Midbrain (tissue), 1 donor: Measurements from ENCODE around the gene HMGXB3.
"Not testable (repeated sequence)": the region's sequence is repeated elsewhere in the genome, so short reads cannot be mapped to it uniquely, and the experiment has no call there.

Experiments
- DNase-seq: peaks from one replicate; lab custom pipeline; 2025; lab: John Stamatoyannopoulos, UW

The HMGXB3 gene

DNA sequence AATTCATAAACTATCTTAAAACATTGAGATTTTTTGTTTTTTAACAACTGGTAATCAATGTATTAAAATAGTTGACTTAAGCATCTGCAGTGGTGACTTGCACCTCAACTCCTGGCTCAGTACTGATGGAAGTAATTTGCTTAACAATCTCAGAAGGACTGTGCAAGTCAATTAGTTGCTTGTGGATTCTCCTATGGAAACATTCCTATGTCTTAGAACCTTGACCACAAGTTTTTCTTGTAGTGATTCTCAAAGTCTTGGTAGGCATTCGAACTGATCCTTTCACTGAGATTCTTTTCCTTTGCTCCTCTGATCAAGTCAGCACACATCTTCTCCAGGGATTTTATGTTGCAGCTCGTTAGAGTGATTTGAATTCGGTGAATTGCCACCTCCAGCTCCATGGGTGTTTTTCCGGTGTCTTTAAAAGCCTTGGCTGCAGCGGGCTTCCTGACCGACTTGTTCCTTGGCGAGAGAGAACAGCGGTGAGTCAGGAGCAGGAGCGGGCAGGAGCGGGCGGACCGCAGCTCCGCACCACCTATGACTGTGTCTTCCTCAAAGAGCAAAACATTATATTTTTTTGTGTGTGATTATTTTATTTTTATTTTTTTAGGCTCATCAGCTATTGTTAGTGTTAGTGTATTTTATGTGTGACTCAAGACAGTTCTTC, 21.1 kb downstream of the HMGXB3 start:
- DNase-seq: no peak

DNA sequence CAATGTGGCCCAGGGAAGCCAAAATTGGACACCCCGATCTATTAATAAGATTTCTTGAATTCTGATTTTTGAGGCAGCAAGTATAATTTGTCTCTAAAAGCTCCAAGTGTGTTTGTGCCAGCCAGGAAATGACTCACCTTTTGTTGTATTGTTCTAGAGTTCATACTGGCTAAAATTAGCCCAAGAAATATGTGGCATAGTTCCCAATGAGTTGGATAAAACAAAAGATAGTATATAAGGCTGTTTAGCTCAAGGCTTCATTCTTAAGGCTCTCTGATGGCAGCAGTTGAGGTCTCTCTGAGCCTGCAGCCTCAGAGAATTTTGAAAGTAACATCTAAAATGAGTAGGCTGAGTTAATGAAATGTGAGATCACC, 21.6 kb downstream of the HMGXB3 start:
- DNase-seq: no peak

DNA sequence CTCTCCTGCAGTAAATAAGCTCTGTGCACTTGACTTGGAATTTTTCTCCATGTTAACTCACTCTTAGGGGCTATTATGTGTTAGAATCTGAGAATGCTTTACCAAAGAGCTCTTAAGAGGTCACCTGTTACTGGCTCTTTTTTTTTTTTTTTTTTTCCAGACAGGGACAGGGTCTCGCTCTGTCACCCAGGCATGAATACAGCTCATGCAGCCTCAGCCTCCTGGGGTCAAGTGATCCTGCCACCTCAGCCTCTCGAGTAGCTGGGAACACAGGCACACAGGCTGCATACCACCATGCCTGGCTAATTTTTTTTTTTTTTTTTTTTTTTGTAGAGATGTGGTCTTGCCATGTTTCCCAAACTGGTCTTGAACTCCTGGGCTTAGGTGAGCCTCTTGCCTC, 22.1 kb downstream of the HMGXB3 start:
- DNase-seq: no peak

DNA sequence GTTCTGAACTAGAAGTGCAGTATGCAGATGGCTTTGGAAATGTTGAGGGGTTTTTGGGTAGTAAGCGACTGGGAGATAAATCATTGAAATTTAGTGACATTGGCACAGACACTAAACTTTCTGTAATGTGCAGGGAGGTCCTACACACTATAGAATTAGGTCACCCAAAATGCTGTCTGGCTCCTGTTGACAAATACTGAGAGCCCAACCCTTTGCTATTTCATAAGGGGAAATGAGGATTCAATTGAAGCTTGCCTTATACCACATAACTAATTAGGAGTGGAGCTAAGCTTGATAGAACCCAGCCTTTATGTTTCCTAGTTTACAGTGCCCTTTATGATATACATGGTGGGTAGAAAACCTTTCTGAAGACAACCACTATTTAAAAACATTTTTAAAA, 22.6 kb downstream of the HMGXB3 start:
- DNase-seq: no peak

DNA sequence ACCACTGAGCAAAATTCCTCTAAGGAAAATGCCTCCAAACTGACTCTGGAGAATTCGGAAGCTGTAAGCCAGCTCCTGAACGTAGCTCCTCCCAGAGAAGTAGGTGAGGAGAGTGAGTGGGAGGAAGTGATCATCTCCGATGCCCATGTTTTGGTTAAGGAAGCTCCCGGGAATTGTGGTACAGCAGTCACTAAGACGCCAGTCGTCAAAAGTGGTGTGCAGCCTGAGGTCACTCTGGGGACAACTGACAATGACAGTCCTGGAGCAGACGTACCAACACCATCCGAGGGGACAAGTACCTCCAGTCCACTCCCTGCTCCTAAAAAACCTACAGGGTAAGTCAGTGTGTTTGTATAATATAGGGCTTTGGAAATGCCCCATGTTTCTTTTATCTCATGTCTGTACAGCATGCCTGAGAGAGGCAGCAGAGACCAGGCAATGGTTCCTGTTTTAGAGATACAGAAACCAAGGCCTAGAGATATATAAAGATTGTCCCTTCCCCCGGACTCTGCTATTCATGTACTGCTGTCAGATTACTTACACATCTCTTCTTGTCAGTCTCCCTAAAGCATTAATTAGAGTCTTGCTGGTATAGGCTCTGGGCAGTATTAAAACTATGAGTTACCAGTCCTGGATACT, 23.9 kb downstream of the HMGXB3 start:
- no peak for DNase-seq

DNA sequence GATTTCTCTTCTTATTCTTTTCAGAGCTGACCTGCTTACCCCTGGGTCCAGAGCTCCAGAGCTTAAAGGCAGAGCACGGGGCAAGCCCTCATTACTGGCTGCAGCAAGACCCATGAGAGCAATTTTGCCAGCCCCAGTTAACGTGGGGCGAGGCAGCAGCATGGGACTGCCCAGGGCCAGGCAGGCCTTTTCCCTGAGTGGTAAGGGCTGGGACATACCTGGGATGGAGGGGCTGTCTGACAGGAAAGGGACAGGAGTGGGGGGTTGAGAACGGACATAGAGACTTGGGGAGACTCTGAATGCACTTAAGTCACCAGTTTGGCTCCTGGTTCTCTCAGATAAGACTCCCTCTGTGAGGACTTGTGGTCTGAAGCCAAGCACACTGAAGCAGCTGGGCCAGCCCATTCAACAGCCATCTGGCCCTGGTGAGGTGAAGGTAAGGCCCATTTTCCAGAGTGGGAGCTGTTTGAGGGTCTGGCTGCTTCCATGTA, 26.2 kb downstream of the HMGXB3 start:
- no peak for DNase-seq

DNA sequence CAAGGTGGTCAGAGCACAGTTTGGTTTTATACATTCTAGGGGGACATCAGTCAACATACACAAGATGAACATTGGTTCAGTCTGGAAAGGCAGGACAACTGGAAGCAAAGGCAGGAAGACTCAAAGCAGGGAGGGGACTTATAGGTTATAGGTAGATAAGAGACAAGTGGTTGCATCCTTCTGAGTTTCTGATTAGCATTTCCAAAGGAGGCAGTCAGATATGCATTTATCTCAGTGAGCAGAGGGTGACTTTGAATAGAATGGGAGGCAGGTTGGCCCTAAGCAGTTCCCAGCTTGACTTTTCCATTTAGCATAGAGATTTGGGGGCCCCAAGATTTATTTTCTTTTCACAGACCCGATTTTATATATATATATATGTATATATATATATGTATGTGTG, 27.5 kb downstream of the HMGXB3 start:
- DNase-seq: not testable (repeated sequence)

DNA sequence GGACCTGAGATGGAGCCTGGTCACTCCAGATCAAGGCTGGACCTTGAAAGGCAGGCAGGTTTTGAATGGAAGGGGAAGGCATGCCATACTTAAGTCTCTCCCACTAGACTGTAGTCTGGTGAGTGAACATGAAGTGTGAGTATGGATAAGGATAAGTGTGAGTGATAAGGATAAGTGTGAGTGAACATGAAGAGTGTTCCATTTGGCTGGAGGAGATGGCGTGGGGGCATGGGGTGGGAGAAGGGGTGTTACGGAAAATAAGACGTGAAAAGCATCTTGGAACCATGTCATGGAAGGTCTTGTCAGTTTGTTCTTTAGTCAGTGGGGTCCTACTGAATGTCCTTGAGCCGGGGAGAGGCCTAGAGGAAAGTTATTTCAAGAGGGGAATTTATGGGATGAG, 32.8 kb downstream of the HMGXB3 start:
- DNase-seq: no peak

DNA sequence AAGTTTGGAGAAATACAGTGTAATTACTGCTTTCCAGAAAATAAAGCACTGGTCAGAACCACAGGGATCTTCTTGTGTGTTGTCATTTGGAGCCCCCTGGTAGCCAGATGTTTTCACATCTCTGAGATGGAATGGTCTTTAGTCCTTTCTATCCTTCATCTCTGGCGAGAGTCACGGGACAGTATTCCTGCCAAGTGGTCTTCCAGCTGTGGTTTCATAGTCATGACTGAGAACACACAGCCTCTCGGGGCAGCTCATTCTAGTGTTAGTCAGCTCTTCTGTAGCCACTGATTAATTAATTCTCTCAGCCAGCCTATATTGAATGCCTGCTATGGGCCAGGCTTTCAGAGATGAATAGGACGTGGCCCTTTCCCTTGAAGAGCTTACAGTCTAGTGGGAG, 34.1 kb downstream of the HMGXB3 start:
- DNase-seq: no peak

DNA sequence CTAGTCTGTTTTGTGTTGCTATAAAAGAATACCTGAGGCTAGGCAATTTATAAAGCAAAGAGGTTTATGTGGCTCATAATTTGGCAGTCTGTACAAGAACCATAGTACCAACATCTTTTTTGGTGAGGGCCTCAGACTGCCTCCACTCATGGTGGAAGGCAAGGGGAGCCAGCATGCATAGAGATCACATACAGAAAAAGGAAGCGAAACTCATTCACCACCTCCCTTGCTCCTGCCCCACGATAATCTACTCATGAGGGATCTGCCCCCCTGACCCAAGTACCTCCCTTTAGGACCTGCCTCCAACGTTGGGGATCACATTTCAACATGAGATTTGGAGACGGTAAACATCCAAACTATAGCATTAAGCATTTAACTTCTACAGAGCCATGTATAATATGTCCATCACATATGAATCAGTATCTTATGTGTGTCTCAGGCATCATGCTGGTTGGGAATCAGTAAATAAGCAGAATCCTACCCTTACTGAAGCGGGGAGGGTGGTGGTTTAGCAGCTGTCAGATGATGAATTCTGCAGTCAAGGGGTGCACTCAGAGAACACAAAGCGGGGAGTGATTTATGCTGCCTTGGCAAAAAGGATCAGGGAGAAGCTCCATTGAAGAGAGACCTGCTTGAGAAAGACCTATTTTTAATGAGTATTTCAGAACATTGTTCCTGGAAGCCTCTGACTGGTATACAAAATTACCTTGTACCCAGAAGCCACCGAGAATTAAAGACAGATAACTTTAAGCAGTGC, 34.8 kb downstream of the HMGXB3 start:
- DNase-seq: no peak

DNA sequence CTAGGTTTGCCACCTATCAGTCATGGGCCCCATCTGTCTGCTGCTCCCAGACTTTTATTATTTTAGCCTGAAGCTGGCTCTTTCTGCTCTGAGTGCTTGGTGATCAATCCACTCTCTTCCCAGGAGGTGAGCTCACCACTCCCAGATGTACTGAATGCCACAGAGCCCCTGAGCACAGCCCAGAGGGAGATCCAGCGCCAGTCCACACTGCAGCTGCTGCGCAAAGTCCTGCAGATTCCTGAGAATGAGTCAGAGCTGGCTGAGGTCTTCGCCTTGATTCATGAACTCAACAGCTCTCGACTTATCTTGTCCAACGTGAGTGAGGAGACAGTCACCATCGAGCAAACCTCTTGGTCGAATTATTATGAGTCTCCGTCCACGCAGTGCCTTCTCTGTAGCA, 36.0 kb downstream of the HMGXB3 start:
- DNase-seq: no peak

DNA sequence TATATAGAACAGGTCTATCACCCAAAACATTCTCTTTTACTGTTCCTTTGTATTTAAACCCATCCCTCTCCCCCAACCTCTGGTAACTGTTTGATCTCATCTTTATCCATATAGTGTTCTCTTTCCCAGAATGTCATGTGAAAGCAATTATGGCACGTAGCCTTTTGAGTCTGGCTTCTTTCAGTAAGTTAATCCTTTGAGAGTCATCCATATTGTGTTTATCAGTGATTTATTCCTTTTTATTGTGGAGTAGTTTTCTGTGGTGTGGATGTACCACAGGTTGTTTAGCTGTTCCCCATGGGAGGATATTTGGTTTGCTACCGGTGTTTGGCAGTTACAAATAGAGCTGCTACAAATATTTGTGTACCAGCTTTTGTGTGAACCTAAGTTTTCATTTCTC, 38.0 kb downstream of the HMGXB3 start:
- no peak for DNase-seq

DNA sequence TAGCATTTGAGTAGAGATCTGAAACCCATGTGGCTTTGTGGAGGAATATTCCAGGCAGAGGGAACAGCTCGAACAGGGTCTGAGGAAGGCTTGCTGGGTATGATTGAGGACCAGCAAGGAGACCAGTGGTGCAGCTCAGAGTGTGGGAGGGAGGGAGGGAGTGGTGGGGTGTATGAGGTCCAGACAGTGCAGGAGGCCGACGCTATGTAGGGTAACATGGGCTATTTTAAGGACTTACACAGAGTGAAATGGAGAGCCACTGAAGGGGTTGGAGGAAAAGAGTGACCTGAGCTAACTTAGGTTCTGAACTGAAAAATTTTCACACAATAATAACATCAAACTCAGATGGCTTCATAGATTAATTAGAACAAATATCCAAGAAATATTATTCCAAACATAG, 41.9 kb downstream of the HMGXB3 start:
- DNase-seq: no peak

DNA sequence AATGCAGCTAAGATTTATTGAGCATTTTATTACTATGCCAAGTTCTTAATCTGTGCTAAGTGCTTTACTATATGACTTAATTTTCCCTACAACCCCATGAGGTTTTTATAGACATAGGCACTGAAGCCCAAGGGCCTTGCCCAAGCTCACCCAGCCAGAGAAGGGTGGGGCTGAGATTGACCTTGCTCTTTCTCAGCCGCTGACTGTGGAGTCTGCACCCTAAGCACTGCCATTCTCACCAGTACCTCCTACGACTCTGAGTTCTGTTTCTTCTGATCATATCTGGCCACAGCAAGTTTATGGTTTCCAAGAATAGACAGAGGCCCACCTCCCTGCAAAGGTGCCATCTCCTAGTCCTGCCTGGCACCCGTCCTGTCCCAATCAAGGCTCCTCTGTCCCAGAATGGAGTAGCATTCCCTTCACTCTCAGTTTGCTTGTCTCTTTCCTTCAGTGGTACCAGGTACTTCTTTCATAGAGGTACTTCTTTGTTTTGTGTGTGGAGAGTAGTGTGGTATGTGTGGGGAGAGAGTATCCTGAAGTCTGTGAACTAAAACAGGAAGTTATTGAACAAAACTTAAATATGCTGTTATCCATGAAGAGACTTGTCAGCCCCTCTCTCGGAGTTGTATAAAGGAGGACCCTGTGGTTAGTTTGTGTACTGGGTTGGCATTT, 43.3 kb downstream of the HMGXB3 start:
- no peak for DNase-seq

DNA sequence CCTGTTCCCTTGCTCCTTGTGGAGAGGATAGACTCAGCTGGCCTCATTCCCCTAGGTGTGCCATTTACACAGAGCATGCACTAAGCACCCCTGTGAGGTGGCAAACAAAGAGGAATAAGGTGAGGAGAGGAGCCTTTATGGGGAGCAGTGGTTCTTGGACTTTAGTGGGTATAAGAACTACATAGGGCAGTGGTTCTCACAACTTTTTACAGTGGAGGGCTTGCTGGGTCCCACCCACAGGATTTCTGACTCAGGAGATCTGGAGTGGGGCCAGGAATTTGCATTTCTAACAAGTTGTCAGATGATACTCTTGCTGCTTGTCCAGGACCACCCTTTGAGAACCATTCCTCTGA, 43.8 kb downstream of the HMGXB3 start:
- no peak for DNase-seq

DNA sequence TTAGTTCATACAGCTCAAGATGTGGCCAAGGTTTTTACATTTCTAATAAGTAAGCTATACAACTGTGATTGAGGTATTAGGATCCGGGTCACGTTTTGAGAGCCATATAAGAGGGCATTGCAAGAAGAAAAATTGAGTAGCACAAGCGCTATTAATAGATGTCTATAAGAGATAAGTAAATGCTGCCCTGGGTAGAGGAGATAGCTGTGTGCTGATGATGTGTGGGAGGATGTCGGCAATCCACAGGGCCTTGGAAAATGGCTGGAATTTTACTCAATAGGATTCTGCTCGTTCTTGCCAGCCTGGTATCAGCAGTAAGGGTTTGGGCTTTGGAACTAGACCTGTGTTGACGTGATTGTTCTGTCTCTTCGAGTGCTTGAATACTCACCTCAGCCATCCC, 44.2 kb downstream of the HMGXB3 start:
- no peak for DNase-seq

DNA sequence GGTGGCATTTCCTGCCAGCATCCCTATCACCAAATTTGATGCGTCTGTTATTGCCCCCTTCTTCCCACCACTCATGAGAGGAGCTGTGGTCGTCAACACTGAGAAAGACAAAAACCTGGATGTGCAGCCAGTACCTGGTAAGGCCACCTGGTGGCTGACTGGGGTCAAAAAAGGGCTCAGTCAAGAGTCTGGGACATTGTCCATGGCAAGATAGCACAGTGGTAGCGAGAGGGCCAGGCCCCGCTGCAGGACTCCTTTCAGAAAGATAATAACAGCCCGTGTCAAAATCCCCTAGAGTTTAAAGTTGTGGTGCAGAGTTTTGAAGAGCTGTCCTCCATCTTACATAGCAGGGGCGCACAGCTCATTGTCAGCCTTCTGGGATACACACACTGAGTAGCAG, 45.0 kb downstream of the HMGXB3 start:
- DNase-seq: no peak

DNA sequence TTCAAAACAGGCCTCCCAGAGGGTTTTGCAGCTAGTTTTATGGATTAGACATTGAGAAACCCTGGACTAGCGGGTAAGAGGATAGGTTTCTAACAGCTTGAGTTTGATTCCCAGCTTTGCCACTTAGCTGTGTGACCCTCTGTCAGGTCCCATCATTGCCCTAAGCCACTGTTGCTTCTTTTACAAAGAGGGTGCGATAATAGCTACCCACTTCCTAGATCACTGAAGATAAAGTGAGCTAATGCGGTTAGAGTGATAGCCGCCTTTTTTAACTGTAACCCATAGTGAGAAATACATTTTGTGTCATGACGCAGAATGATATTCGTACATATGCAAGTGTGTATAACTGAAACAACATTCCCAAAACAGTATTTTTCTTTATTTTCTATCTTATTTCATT, 45.5 kb downstream of the HMGXB3 start:
- DNase-seq: no peak

DNA sequence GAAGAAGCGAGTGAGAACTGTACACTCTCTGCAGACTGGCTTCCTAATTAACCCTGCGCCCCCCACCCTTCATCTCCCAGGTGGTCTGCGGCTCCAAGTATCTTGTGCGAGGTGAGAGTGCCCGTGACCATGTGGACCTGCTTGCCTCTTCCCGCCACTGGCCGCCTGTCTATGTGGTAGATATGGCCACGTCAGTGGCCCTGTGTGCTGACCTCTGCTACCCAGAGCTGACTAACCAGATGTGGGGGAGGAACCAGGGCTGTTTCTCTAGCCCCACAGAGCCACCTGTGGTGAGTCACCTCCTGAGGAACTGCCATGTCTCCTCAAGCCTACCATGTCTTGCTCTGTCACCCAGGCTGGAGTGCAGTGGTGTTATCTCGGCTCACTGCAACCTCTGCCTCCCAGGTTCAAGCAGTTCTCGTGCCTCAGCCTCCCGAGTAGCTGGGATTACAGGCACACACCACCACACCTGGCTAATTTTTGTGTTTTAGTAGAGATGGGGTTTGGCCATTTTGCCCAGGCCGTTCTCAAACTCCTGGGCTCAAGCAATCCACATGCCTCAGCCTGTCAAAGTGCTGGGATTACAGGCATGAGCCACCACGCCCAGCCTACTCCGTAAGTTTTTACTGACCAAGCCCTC, 49.8 kb downstream of the HMGXB3 start:
- not testable (repeated sequence) for DNase-seq

DNA sequence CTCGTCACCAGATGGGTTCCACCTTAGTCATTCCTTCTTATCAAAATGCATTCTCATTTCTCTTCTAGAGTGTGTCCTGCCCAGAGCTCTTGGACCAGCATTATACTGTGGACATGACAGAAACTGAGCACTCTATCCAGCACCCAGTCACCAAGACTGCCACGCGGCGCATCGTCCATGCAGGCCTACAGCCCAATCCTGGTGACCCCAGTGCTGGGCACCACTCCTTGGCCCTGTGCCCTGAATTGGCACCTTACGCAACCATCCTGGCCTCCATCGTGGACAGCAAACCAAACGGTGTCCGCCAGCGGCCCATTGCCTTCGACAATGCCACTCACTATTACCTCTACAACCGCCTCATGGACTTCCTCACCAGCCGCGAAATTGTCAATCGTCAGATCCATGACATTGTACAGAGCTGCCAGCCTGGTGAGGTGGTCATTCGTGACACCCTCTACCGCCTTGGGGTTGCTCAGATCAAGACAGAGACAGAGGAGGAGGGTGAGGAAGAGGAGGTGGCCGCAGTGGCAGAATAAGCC, 51.2 kb downstream of the HMGXB3 start:
- DNase-seq: no peak

DNA sequence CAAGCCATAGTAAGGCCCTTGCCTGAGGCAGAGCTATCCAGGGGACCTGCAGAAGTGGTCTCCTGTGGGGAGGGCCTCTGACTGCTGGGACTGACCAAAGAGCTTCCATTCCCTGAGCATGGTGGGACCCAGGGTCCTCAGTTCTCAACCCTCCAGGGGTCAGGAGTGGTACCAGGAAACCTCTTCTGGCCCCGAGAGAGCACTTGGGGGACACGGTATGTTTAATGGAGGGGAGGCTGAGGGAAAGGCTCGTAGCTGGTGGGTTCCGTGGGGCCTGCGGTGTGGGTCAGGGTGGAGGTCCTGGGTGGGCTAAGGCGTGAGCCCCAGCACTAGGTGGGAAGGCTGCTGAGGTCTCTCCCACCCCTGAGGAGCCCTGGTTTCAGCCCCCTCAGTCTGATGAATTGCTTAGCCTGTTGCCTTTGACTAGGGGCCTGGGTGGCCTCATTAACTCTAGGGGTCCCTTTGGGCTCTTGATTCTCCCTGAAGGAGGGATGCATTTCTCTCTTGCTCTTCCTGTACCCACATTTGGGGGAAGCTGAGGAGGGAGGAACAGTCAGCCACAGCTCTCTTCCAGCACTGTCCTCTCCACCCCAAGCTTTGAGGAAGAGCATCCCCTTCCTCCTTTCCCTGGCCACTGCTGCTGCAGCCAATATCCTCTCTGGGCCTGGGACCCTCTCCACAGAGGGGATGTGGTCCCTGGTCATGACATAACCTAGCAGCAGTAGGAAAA, 51.9 kb downstream of the HMGXB3 start:
- DNase-seq: no peak
